Fibroblast of the conjunctiva (primary cell): ENCODE results near the gene TRIM63.

Experiments used
- DNase-seq: peaks from one replicate; pipeline ENCODE4 v3.0.0-alpha.2; 2010; ENCODE audit warnings: low read depth

TRIM63 gene

DNA sequence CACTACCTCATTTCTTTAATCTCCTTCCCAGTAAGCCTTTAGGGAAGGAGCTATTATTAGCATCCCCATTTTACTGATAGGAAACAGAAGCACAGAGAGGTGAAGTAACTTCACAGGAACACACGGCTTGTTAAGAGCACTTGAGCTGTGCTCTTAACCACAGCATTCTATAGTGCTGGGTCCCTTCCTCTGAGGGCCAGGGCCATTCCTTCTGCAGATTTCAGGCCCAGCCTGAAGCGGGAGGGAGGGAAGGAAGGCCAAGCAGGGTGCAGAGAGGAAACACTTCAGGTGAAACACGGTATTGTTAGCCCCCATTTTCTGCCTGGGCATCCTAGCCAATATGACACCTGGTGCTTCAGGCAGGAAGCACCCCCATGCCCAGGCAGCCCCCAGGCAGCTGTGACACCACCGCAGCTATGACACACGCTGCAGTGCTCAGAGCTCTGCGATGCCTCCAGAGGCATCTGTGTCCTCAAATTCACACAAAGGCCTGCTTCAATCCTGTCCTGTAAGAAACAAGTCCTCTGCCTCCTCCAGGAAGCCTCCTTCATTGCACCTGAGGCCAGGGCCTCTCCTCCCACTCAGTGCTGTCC, 50.4 kb downstream of the TRIM63 start:
- DNase-seq, result no peak

DNA sequence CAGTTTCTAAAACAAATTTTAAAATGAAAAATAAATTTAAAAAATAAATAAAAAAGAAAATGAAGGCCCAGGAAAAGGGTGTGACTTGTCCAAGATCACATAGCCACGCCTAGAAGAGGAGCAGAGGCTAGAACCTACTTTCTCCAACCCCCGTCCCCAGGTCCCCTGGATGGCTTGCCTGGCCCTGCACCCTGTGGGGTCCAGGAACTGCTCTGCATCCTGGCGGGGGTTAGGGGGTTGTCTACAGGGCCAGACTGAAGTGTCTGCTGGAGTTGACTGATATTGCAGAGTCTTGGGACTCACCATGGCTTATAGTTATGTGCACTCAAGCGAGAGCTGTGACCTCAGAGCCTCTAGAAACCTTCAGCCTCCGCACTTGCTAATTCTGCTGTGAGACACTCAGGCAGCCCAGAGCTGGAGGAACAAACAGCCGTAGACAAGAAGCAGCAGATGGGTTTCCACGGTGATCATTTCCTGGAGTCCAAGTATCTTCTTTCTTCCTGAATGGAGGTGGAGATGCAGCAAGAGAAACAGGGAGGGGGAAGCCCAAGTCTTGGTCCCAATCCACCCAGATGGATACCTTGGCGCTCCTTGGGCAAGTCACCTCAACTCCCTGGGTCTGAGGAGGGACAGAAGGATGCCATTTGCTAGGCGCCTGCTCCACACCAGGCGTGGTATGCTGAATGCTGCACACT, 51.0 kb downstream of the TRIM63 start:
- DNase-seq, result no peak

DNA sequence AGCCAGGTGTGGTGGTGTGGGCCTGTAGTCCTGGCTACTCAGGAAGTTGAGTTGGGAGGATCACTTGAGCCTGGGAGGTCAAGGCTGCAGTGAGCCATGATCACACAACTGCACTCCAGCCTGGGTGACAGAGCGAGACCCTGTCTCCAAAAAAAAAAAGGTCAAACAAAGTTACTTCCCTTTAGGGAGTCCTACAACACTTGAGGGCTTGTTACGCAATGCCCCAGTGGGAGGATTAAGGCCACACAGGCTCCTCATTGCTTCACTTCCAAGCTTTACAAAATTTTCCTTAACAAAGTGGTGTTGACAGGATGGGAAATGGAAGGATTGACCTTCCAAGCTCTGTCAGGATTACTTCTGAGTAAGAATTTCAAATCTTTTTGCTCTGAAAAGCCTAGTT, 52.1 kb downstream of the TRIM63 start:
- peak; percentile 23 for DNase-seq

DNA sequence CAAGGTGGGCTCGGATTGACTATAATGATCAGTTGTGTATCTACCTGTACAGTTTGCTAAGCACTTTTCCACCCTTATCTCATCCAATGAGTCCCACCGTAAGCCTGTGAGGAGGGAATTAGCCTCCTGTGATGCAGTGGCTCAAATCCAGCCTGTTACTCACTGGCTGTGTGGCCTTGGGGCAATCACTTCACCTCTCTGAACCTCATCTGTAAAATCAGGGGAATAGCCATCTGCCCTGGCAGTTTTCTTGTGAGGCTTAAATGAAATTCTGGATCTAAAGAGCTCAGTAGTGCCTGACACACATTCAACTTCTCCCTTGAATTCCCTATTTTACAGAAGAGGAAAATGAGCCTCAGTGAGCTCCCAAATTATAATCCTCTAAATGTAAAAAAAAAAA, 53.3 kb downstream of the TRIM63 start:
- DNase-seq, result no peak

DNA sequence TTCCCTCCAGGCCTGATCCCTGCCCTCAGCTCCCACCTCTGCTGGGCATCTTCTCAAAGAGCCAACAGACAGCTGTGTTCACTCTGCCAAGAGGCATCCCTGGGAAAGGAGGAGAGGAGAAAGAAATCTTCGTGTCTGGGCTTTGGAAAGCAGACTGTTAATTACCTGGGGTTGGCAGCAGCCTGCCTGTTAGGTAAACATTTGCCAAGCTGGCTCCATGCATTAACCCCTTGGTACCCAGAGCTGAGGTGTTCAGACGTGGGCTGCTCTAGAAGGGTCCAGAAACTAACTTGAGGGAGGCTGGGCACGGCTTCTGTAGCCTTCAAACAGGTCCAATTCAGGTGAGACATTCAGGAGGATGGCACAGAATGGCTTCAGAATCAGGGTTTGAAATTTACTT, 54.6 kb downstream of the TRIM63 start:
- no peak for DNase-seq

DNA sequence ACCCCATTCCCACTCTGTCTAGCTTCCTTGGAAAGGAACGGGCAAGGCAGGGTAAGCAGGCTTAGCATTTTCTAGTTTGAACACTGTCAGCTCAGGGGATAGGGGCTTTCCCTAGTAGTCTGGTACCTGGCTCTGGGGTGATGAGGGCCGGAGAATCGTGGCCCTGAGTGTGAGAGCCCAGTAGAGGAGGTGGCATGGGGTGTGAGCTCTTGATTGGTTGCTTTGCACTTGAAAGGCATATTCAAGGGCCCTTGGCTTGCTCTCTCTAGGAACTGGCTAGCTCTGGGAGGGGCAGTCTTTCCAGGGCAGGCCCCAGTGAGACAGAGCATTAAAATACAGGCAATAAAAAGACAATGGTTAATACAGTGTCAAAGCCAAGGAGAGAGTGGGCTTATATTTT, 56.6 kb downstream of the TRIM63 start:
- no peak for DNase-seq

DNA sequence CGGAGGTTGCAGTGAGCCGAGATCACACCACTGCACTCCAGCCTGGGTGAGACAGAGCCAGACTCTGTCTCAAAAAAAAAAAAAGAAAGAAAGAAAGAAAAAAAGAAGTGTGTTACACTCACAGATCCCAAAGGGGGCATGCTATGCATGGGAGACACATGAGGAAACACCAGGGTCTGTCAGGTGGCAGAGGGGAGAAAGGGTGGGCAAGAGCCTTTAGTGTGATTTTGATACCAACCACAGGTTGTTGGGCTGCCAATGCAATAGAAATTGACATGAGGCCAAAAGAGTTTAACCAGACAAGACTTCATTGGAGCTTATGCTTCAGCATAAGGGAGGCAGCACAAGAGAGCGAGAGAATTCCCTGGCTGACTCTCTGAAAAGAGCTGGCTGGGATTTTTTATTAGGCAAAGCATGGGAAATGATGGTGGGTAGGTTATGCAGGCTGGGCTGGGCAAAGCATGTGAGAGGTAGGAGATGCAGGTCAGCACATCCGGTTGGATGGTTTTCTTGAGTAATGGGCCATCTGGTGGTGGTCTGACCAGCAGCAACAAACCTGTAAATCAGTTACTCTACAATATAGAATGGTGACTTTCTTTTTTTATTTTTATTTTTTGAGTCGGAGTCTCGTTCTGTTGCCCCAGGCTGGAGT, 57.5 kb downstream of the TRIM63 start:
- DNase-seq, result no peak

DNA sequence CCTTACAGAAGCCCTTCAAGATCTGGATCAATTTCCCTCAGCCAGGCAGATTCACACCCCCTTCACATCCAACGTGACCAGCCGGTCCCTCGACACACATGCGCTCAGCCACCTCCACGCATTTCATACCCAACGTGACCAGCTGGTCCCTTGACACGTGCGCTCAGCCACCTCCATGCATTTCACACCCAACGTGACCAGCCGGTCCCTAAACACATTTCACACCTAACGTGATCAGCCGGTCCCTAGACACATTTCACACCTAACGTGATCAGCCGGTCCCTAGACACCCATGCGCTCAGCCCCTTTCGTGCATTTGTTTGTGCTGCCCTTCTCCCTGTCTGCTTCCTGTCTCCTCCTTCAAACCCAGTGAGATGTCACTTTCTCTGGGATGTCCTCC, 60.7 kb downstream of the TRIM63 start:
- no peak for DNase-seq

DNA sequence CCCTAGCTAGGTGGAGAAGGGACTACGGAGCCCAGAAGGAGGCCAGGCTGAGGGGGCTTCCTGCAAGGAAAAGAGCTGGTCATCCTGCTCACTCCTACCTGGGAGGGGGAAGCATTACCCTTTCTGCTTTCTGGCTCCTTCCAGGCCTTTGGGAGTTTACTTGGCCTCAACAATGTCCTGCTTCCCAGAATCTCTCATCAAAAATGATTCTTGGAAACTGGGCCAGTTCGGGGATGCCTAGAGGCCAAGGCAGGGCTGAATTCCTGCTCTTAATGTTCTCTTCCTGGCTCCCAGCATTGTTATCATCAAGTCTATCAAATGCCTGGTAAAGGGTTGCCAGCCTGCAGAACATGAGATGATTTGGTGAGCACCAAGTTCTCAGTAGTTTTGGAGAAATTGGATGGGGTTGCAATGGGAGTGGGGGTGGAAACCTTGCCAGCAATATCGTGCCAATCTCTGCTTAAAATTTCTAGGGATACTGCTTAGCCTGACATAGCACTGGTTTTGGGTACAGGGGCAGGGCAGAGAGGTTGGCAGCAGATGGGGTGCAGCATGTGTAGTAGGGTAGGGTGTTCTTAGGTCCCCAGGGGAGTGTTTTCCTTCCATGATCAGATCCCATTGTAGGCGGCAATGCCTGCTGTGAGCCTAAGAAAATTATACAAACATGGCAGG, 61.9 kb downstream of the TRIM63 start:
- DNase-seq, result no peak

DNA sequence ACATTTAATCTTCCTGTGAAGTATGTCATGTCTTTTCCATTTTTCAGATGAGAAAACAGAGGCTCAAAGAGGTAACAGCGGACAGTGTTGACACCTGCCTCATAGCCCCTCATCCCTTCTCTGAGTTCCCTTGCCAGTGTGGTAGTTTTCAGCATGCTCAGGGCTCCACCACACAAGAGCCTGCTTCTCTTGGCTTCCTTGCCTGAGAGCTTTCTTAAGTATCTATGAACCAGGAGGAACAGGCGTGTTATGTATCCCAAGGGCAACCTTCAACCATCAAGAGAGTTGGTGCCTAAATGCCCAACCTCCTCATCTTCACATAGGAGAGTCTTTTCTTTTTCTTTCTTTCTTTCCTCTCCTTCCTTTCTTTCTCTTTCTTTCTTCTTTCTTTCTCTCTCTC, 63.7 kb downstream of the TRIM63 start:
- DNase-seq, result no peak

DNA sequence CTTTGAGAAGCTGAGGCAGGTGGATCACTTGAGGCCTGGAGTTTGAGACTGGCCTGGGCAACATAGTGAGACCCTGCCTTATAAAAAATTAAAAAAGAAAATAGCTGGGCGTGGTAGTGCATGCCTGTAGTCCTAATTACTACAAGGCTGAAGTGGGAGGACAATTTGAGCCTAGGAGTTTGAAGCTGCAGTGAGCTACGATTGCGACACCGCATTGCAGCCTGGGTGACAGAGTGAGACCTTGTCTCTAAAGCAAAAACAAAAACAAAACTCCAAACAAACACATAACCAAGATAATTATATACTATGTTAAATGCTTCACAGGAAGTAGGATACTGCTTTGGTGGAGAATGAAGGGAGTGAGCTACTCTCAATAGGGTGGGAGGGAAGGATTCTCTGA, 64.2 kb downstream of the TRIM63 start:
- no peak for DNase-seq
